Right renal cortex interstitium (tissue), 3 donors: ENCODE data around the gene HDAC5. TPM values are rescaled to one million over a fixed set of nuclear protein-coding genes. Genes with fewer than 3 reads are reported as not detected.
"Not testable (repeated sequence)": the region's sequence is repeated elsewhere in the genome, so short reads cannot be mapped to it uniquely, and the experiment has no call there.

Experiments
- DNase-seq, 3 donors: peaks; one replicate each; pipeline ENCODE4 v3.0.0-alpha.2; 2013; ENCODE audit warnings: low read depth in 3 of 3, low spot score in 2 of 3
- polyA plus RNA-seq, 3 donors: library from polyadenylated mRNA; unstranded; fragments of 120-200 nt; gene quantifications; one replicate each; pipeline ENCODE4 v1.2.1, GENCODE V29; 2013; ENCODE audit not compliant: insufficient read length in 3 of 3

The HDAC5 gene
- polyA plus RNA-seq, 3 donors, result 41.9 to 54.6 (median 43.4) TPM

- no peak for DNase-seq
These were observed 84.8 kb downstream of the HDAC5 start for GRCh38 chr17:44038604-44039011.

- DNase-seq, result no peak
These were observed 86.0 kb downstream of the HDAC5 start for GRCh38 chr17:44037471-44037870.

GRCh38 chr17:44034688-44035087 lies 88.8 kb downstream of the HDAC5 start:
- DNase-seq, result not testable (repeated sequence)

- DNase-seq, result no peak
These were observed 89.5 kb downstream of the HDAC5 start for GRCh38 chr17:44033861-44034408.

- DNase-seq, result no peak
These were observed 93.0 kb downstream of the HDAC5 start for GRCh38 chr17:44030482-44030881.

- DNase-seq, result no peak
These were observed 93.7 kb downstream of the HDAC5 start for GRCh38 chr17:44029736-44030135.

Other genes starting within 250 kb of the HDAC5 start
- gene MPP2, start 216.1 kb downstream of the HDAC5 start, polyA plus RNA-seq, result 1 to 10 TPM; 5.6 to 5.9 (median 5.8) TPM
- under 1 TPM in 1 of 3 donors, not detected in 2; 0.60 TPM for gene PPY, start 181.2 kb downstream of the HDAC5 start, polyA plus RNA-seq
- under 1 TPM in 2 of 3 donors, not detected in 1; 0.26 to 0.28 TPM for gene PYY, start 169.7 kb downstream of the HDAC5 start, polyA plus RNA-seq
- gene NAGS, start 119.0 kb downstream of the HDAC5 start, polyA plus RNA-seq, result 1 to 10 TPM; 2.2 to 3.2 (median 3.0) TPM
- 10 to 100 TPM; 38.7 to 40.4 (median 40.0) TPM for gene TMEM101, start 108.7 kb downstream of the HDAC5 start, polyA plus RNA-seq
- gene LSM12, start 57.0 kb downstream of the HDAC5 start, polyA plus RNA-seq, result 10 to 100 TPM; 40.5 to 44.3 (median 41.0) TPM
- 10 to 100 TPM; 69.5 to 78.6 (median 76.1) TPM for gene G6PC3, start 52.9 kb downstream of the HDAC5 start, polyA plus RNA-seq
- 1 to 10 TPM; 3.7 to 4.1 (median 3.7) TPM for gene HROB, start 18.3 kb upstream of the HDAC5 start, polyA plus RNA-seq
- 1 to 10 TPM; 1.2 to 1.8 (median 1.6) TPM for gene ASB16, start 47.1 kb upstream of the HDAC5 start, polyA plus RNA-seq
- 10 to 100 TPM; 39.0 to 43.6 (median 42.9) TPM for gene TMUB2, start 63.3 kb upstream of the HDAC5 start, polyA plus RNA-seq
- gene ATXN7L3, start 76.2 kb upstream of the HDAC5 start, polyA plus RNA-seq, result 10 to 100 TPM; 55.6 to 63.8 (median 63.0) TPM
- 100 to 1,000 TPM; 123 to 125 (median 124) TPM for gene UBTF, start 96.0 kb upstream of the HDAC5 start, polyA plus RNA-seq
- 10 to 100 TPM in 2 of 3 donors, 1 to 10 TPM in 1; 8.9 to 13.4 (median 10.3) TPM for gene SLC4A1, start 144.5 kb upstream of the HDAC5 start, polyA plus RNA-seq
- 1 to 10 TPM; 1.2 to 2.3 (median 1.4) TPM for gene RUNDC3A, start 185.0 kb upstream of the HDAC5 start, polyA plus RNA-seq
- gene SLC25A39, start 201.2 kb upstream of the HDAC5 start, polyA plus RNA-seq, result 10 to 100 TPM; 82.5 to 88.4 (median 85.4) TPM
- 100 to 1,000 TPM; 209 to 258 (median 221) TPM for gene GRN, start 221.7 kb upstream of the HDAC5 start, polyA plus RNA-seq
- 10 to 100 TPM; 24.5 to 34.8 (median 27.4) TPM for gene FAM171A2, start 240.2 kb upstream of the HDAC5 start, polyA plus RNA-seq